Large intestine (tissue), 3 donors: ENCODE measurements around the gene INO80E. TPM values are rescaled to one million over a fixed set of nuclear protein-coding genes. Genes with fewer than 3 reads are reported as not detected.
A peak's percentile ranks its signal among the peaks of the same experiment; 100 is the strongest.

ENCODE experiments used
- DNase-seq, 2 donors: peaks; one replicate each; pipeline versions ENCODE4 v3.0.0 to v3.0.0-alpha.2; 2013
- H3K27ac ChIP-seq: one replicate; pipeline ENCODE4 v1.5.1; 2013; ENCODE audit warnings: low read length
- H3K27me3 ChIP-seq: 2 replicates; pipeline ENCODE4 v1.6.1; 2013; ENCODE audit warnings: low read length; ENCODE audit not compliant: control insufficient read depth, insufficient read depth
- H3K36me3 ChIP-seq: 2 replicates; pipeline ENCODE4 v1.6.1; 2013; ENCODE audit warnings: low read length; ENCODE audit not compliant: control insufficient read depth, insufficient read depth
- H3K4me1 ChIP-seq: one replicate; pipeline ENCODE4 v1.6.1; 2013; ENCODE audit warnings: low read length; ENCODE audit not compliant: control insufficient read depth, insufficient read depth
- H3K4me3 ChIP-seq: one replicate; pipeline ENCODE4 v1.5.1; 2013; ENCODE audit warnings: low read length
- H3K9me3 ChIP-seq: one replicate; pipeline ENCODE4 v1.6.1; 2013; ENCODE audit warnings: mild to moderate bottlenecking, low read depth, low read length, moderate library complexity; ENCODE audit not compliant: control insufficient read depth
- WGBS: methylation state at CpG from one replicate; pipeline ENCODE4 v1.1.5; 2013; ENCODE audit warnings: low lambda C conversion rate; ENCODE audit not compliant: insufficient coverage; 5-methylcytosine and 5-hydroxymethylcytosine counted together
- polyA plus RNA-seq: library from polyadenylated mRNA; unstranded; fragments of 120-200 nt; gene quantifications from one replicate; pipeline ENCODE4 v1.2.1, GENCODE V29; 2013

INO80E gene
- polyA plus RNA-seq, 1 donor: 60.5 TPM

GRCh38 chr16:30053376-30054015, 57.5 kb downstream of the INO80E start:
- no CpG with 5 or more reads among the region's 19 CpGs for WGBS
- Histone ChIP-seq H3K4me3 (peak overlapping the region; percentile 79), H3K27ac (no peak overlapping the region), H3K27me3 (no peaks in the 10 kb centered on the region), H3K9me3 (no peaks in the 10 kb centered on the region), H3K4me1 (peaks cover 9% of the 10 kb centered on the region), H3K36me3 (no peaks in the 10 kb centered on the region)
- no peak for DNase-seq

DNA sequence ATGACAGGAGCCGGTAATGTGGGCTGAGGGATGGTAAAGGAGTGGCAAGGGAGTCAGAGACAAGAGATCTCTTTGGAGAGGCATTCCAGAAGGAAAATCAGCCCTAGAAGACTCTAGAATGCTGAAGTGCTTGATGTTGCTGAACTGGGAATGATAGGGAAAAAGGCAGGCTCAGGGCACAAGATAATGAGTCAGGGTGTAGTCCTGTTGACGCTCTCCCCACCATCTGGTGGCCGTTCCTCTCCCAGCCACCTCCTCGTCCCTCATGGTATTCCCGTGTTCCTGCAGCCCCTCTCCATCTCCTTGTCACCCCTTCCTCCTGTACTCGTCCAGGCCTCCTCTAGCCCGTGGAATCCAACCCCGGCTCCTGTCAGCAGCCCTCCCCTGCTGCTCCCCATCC, 58.4 kb downstream of the INO80E start:
- DNase-seq: no peak
- Histone ChIP-seq H3K36me3 (no peaks in the 10 kb centered on the region), H3K27ac (no peak overlapping the region), H3K27me3 (no peaks in the 10 kb centered on the region), H3K4me1 (peaks cover 9% of the 10 kb centered on the region), H3K9me3 (no peaks in the 10 kb centered on the region), H3K4me3 (no peak overlapping the region)
- 100% methylated on average over 1 of the region's 8 CpGs for WGBS

GRCh38 chr16:30054959-30055553, 59.0 kb downstream of the INO80E start:
- WGBS: no CpG with 5 or more reads among the region's 10 CpGs
- no peak overlapping the region for H3K4me3 ChIP-seq
- H3K27ac ChIP-seq: no peak overlapping the region
- no peaks in the 10 kb centered on the region for H3K36me3 ChIP-seq
- H3K4me1 ChIP-seq: peaks cover 9% of the 10 kb centered on the region
- no peaks in the 10 kb centered on the region for H3K27me3 ChIP-seq
- DNase-seq: no peak
- no peaks in the 10 kb centered on the region for H3K9me3 ChIP-seq

Other genes starting within 250 kb of the INO80E start
- 2.2 TPM for gene ZG16, start 218.0 kb upstream of the INO80E start, polyA plus RNA-seq
- 40.9 TPM for gene KIF22, start 205.5 kb upstream of the INO80E start, polyA plus RNA-seq
- gene MAZ, start 189.7 kb upstream of the INO80E start, polyA plus RNA-seq: 236 TPM
- 12.8 TPM for gene PRRT2, start 184.0 kb upstream of the INO80E start, polyA plus RNA-seq
- gene PAGR1, start 180.1 kb upstream of the INO80E start, polyA plus RNA-seq: 36.4 TPM
- gene MVP, start 175.8 kb upstream of the INO80E start, polyA plus RNA-seq: 128 TPM
- gene CDIPT, start 133.0 kb upstream of the INO80E start, polyA plus RNA-seq: 68.7 TPM
- gene SEZ6L2, start 96.7 kb upstream of the INO80E start, polyA plus RNA-seq: 52.3 TPM
- gene ASPHD1, start 95.8 kb upstream of the INO80E start, polyA plus RNA-seq: 15.0 TPM
- gene KCTD13, start 70.0 kb upstream of the INO80E start, polyA plus RNA-seq: 30.4 TPM
- 160 TPM for gene TMEM219, start 34.2 kb upstream of the INO80E start, polyA plus RNA-seq
- 46.6 TPM for gene TAOK2, start 22.4 kb upstream of the INO80E start, polyA plus RNA-seq
- 12.0 TPM for gene HIRIP3, start 624 bp upstream of the INO80E start, polyA plus RNA-seq
- 4.2 TPM for gene DOC2A, start 14.8 kb downstream of the INO80E start, polyA plus RNA-seq
- not detected for gene C16orf92, start 27.0 kb downstream of the INO80E start, polyA plus RNA-seq
- 3.2 TPM for gene TLCD3B, start 35.0 kb downstream of the INO80E start, polyA plus RNA-seq
- 421 TPM for gene ALDOA, start 69.5 kb downstream of the INO80E start, polyA plus RNA-seq
- 97.9 TPM for gene PPP4C, start 79.8 kb downstream of the INO80E start, polyA plus RNA-seq
- gene TBX6, start 95.7 kb downstream of the INO80E start, polyA plus RNA-seq: 1.4 TPM
- gene YPEL3, start 100.0 kb downstream of the INO80E start, polyA plus RNA-seq: 64.5 TPM
- gene GDPD3, start 117.3 kb downstream of the INO80E start, polyA plus RNA-seq: 18.1 TPM
- 165 TPM for gene MAPK3, start 127.0 kb downstream of the INO80E start, polyA plus RNA-seq
- gene CORO1A, start 187.4 kb downstream of the INO80E start, polyA plus RNA-seq: 36.7 TPM
- 57.9 TPM for gene BOLA2B, start 197.4 kb downstream of the INO80E start, polyA plus RNA-seq
- gene SLX1A, start 197.6 kb downstream of the INO80E start, polyA plus RNA-seq: 74.9 TPM
- 46.4 TPM for gene SULT1A3, start 203.0 kb downstream of the INO80E start, polyA plus RNA-seq